Stimulated activated CD8-positive, alpha-beta memory T cell treated with anti-CD3 and anti-CD28 coated beads, Interleukin-15, amount 100 ng/mL, for 48 hours (primary cell): ENCODE data around the gene ERI3.
"Not testable (repeated sequence)": the region's sequence is repeated elsewhere in the genome, so short reads cannot be mapped to it uniquely, and the experiment has no call there.

Source experiments
- DNase-seq, 2 donors: peaks; one replicate each; pipeline ENCODE4 v3.0.0-alpha.2; 2020; ENCODE audit warnings: low read depth in 2 of 2

ERI3 gene

GRCh38 chr1:44212355-44213221, 142.5 kb downstream of the ERI3 start:
- DNase-seq: peak; percentile 12 to 32

- no peak for DNase-seq
These were observed 144.5 kb downstream of the ERI3 start for GRCh38 chr1:44210595-44210994.

- no peak for DNase-seq
These were observed 146.8 kb downstream of the ERI3 start for GRCh38 chr1:44208226-44208625.

GRCh38 chr1:44206545-44206944, 148.5 kb downstream of the ERI3 start:
- not testable (repeated sequence) for DNase-seq

GRCh38 chr1:44200336-44200735, 154.7 kb downstream of the ERI3 start:
- DNase-seq: no peak

- no peak for DNase-seq
These were observed 180.4 kb downstream of the ERI3 start for GRCh38 chr1:44174630-44175029.
